Measurements from ENCODE around the gene NUDT16L1. TPM values are rescaled to one million over a fixed set of nuclear protein-coding genes. Genes with fewer than 3 reads are reported as not detected.
A peak's percentile ranks its signal among the peaks of the same experiment; 100 is the strongest.

The NUDT16L1 gene
- total RNA-seq, 2 donors from 2014 or later = 39.1 to 41.0 TPM

DNA sequence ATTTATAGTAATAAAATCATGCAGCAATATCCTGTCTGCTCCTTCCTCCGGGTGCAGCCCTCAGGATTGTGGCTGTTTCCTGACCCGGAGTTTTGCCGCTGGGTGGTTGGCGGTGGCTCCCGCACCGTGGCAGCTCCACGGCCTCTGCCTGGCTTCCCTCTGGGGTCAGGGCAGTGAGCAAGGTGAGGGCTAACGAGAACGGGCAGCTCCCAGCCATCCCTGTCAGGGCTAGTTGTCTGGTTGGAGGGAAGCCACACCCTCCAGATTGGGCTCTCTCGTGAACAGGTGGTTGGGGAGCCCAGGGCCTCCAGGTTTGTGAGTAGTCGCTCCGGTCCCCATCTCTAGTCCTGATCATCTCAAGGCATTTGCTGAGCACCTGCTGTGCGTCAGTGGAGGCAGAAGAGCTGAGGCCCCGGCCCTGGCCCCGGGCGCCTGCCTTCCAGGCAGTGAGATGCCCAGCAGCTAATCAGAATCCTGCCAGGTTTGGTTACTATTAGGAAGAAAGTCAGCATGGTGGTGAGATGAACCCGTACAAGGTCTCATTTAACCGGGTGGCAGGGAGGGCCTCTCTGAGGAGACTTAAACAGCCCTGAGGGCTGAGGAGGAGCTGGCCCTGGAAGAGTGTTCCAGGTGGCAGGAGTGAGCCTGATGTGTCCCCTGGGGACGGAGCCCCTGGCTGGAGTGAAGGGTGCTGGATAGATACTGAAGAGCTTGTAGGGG, 2.3 kb upstream of the NUDT16L1 start:
- DNase-seq (no peak), ATAC-seq (no peak)
- intact Hi-C loops (cut with DNase I) = no loop called here

DNA sequence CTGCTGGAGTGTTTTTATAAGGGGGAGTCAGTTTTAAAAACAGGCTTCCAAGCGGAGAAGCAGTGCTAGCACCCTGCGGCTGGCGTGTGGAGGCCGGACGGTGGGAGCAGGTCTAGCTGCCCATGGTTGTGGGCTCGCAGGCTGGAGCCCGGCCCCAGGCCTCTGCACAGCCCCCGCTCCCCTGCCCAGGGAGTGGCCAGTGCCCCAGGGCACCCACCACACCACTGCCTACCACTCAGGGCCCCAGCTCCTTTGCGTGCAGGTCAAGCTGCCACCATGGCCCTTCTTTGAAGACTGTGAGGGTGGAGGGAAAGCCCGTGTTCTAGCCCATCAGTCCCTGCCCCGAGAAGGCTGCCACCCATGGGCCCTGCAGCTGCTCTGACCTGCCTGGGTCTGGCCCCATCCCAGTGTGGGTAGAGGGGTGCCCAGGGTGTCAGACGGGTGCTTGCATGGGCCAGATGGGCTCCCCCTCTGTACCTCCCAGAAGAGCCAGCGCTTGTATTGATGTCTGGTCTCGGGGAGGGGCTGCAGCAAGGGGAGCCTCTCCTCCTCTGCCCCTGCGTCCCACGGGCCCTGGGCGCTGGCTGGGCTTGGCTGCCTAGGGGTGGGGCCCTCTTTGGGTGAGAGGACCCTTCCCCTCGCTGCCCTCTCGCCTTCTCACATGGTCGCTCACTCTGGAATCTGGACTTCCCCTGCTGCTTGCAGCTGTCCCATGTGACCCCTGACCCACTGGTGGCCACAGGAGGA, 1.5 kb upstream of the NUDT16L1 start:
- intact Hi-C loops (cut with DNase I) = no loop called here
- DNase-seq (no peak), ATAC-seq (no peak)

DNA sequence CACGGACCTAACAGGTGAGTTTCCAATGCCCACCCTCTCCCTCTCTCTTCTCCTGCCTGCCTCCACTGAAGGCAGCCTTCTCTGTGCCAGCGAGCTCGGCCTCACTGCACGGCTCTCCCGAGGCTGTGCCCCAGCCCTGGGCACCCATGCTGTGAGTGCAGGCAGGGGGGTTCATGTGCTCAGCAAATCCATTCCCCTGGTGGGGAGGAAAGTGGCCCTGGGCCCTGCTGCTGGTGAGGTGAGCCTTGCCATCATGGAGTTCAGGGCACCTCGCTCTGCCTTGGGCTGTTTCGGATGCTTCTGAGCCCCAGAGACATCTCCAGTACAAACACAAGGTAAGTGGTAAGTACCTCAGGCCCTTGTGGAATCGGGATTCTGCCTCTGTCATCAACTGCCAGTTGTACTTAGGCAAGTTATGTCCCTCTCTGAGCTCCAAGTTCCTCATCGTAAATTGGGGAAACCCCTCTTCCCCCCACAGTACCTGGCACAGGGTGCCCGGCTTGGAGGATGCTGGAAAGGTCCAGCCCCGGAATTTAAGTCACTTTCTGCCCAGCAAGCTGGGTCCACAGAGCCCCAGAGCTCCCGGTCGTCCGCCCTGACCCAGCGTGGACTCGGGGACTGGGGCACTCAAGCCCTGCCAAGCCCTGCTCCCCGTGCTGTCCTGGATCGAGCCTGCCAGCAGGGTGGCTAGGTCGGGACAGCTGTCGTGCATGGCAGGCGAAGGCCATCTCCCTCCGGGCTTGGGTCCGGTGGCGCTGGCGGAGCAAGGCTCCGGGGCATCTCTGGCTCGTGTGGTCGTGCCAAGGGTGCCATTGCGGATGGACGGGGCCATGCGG, 684 bp upstream of the NUDT16L1 start:
- ATAC-seq (peak; percentile 1 to 5), DNase-seq (no peak)
- intact Hi-C loops (cut with DNase I) = no loop called here

DNA sequence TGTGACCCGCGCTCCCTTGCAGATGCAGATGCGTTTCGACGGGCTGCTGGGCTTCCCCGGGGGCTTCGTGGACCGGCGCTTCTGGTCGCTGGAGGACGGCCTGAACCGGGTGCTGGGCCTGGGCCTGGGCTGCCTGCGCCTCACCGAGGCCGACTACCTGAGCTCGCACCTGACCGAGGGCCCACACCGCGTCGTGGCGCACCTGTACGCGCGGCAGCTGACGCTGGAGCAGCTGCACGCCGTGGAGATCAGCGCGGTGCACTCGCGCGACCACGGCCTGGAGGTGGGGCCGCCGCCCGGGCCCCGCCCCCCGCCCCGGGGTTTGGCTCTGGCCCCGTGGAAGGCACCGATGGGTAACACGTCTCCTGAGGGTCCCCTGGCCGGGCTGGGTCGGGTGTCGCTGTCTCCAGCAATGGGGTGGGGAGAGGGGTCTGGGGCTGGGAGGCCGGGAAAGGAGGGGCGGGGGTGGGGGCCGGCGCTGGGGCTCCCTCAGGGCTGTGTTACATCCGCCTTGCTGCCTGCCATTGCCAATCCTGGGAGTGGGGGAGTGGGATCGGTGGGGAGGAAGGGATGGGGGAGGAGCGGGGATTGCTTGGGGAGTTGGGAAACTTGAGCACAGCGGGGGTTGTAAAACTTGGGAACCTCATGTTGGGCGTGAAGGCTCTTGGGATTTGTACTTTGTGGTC, 737 bp downstream of the NUDT16L1 start:
- ATAC-seq = peak; percentile 46 to 60
- DNase-seq = peak; percentile 56
- intact Hi-C loops (cut with DNase I) = no loop called here

DNA sequence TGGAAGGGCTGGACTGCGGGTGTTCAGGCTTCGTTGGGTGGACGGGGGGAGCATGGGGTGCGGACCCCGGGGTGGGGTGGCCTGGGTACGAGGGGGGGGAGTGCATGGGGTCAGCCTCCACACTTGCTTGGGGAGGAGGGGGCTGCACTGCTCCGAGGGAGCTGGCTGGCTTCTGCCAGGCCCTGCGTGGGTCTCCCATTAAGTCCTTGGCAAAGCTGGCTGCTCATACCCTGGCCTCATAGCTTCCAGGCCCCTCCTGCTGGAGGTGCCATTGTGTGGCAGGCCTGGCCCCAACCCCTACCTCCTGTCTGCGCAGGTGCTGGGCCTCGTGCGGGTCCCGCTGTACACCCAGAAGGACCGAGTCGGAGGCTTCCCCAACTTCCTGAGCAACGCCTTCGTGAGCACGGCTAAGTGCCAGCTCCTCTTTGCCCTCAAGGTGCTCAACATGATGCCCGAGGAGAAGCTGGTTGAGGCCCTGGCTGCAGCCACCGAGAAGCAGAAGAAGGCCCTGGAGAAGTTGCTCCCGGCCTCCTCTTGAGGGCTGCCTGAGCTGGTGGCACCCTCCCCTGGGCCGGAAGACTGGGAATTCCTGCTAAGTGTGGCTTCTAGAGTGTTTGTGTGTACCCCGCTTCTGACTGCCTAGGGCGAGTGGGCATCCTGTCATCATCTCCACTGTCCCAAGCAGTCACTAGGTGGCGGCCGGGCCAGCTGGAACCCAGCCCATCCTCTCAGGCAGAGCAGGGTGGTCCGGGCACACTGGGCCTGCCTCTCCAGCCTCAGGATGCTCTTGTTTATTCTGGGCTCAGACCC, 1.5 kb downstream of the NUDT16L1 start:
- ATAC-seq = no peak
- intact Hi-C loops (cut with DNase I) = no loop called here
- peak; percentile 63 for DNase-seq

DNA sequence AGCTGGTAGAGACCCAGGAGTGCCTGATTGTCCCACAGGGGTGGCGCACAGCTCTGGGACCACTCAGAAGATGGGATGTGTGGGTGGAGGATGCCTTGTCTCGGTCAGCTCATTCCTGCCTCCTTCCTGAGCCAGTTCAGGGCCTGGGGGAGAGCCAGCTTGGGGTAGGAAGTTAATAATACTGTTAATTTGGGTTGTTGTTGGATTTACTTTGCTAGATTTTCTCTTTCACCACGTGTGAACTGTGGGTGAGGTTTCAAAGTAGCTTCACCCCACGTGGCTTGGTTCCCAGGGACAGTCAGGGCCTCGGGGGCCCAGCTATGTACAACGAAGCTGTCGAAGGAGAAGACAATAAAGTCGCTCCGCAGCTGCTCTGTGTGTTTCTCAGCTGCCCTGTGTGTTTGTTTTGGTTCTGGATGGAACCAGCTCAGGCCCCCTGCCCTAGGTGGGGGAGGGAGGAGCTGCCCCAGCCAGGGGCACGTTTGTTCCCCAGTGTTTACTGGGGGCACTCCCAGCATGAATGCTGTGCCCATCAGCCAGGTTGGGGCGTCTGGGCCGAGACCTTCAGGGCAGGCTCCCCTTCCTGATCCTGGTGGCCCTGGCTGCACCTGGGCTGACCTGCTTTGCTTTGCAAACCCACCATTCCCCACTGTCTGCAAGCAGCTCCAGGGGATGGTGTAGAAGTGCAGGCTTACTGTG, 2.3 kb downstream of the NUDT16L1 start:
- no peak for ATAC-seq
- intact Hi-C loops (cut with DNase I) = no loop called here
- DNase-seq = no peak

DNA sequence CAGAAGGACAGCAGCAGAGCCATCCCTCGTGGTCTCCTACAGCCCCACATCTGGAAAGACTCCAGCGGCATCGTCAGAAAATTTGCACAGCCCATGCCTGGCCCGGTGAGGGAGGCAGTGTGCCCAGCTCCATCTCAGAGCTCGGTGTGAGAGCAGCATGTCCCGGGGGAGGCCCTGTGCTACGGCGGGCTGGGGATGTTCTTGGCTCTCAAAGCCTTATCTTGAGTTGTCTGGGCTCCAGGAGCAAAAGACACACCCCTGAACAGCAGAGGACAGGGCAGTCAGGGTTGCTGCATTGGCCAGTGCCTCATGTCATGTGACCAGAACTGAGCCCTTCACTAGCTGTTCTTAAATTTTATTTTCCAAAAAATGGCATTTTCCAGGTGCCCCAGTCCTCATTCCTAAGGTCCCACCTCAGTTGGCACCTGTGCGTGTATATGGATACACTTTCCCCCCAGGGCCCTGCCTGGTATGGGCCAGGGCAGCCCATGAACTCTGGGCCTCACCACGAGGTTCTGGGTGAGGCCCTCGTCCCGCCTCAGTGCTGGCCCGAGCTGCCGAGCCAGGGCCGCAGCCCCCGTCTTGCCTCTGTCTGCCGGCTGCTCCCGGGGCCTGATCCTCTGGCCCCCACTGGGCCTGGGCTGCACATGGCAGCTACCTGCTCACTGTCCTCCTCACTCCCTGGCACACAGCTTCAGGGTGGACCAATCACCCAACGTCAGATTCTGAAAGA, 3.0 kb downstream of the NUDT16L1 start:
- intact Hi-C loops (cut with DNase I) = no loop called here
- no peak for ATAC-seq

DNA sequence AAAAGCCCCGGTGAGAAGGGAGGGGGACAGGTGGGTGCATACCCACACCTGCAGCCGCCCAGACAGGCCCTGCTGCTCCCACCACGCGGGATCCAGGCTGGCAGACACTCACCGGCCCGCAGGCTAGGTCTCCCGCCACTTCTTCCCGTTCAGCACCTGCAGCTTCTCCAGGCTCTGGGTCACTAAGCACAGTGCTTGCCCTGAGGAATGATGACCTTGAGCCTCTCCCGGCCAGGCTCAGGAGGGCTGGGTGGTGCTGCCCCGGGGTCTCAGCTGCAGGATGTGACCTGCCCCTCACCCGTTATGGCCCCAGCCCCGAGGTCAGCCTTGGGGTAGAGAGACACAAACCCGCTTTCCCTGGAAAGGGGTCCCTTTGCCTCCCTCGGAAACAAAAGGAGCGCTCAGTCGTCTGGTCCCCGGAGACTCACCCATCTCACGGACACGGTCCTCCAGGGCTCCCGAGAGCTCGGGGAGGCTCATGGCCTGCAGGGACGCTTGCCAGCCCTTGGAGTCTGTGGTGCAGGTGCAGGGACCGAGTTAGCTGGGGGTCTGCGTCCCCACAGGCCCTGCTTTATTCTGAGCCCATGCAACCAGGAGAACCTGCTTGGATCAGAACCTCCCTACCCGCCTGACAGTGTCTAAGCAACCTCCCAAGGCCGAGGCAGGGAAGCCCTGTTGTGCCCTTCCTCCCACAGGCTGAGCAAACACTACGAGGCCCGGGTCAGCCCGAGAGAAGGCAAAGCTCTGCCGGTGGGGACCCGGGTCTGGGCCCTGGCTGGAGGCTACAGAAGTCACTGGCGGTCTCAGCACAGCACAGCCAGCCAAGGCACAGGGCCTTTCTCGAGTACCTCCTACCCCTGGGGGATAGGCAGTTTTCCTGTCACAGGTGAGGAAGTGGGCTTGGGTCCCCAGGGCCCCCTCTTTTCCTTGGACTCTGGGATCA, 3.8 kb downstream of the NUDT16L1 start:
- ATAC-seq (no peak), DNase-seq (peak; percentile 21)
- intact Hi-C loops (cut with DNase I) = no loop called here

More for the DNA sequence above, 3.0 kb downstream of the NUDT16L1 start:
- peak; percentile 75 for DNase-seq

DNA sequence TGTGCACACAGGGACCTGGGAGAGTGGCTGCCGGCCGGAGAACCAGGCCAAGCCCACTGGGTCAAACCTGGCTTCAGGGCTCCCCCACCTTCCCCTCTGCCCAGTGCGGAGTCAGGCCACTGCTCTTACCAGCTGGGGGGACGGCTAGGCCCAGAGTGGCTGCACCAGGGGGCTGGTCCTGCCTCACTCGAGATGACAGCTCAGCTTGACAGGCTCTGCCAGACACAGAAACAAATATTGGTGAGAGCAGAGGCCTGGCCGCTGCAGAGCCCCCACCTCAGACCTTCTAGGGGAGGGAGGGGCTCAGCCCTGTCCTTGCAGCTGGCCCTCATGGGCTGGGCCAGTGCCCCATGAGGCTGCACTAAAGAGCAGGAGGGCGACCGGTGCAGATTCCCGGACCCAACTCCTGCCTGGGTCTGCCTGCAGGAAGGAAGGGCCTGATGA, 4.5 kb downstream of the NUDT16L1 start:
- intact Hi-C loops (cut with DNase I) = no loop called here
- DNase-seq (no peak), ATAC-seq (no peak)

DNA sequence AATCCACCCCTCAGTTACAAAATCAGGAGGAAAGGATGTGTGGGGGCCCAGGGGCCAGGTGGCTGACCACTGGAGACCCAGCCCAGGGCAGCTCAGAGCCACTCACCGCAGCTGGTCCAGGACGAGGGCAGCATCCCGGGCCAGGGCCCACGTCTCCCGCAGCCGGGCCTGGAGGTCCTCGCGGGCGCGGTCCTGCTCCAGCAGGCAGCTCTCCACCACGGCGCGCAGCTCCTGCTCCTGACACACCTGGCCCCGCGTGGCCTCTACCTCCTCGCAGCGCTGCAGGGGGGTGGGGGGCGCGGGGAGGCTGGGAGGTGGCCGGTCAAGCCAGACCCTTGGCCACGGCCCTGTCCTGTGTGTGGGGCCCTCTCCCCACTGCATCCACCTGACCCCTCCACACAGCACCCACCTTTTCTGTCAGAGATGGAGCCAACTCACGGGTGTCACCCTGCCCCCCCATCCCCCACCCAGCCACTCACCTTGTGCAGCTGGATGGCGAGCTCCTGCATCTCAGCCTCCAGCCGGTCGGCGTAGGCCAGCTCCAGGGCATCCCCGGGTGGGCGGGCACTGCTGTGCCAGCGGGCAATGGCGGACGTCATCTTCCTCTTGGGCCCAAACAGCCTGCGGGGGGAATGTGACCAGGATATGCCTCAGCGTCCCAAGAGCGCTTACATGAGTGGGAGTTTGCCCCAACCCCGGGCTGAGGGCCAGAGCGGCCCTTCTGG, 5.1 kb downstream of the NUDT16L1 start:
- DNase-seq = no peak
- intact Hi-C loops (cut with DNase I) = no loop called here

DNA sequence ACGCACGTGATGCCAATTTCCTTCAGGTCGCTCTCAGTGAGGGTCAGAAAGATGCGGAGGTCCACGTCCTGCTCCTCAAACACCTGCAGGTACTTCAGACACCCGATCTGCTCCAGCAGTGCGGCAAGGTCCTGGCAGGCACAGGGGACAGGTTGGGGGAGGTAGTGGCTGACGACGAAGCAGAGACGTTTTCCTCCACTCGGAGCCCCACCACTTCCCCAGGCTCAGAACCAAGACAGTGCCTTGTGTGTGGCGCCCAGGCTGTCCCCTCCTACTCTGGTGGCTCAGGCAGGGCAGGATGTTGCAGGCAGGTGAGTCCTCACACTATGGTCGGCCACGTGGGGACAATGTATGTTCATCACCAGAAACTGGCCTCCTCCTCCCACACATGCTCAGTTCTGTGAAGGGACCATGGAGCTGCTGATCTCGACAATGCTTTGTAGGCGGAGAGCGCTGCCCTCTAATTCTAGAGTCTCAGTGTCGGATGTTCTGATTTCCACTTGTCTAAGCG, 5.7 kb downstream of the NUDT16L1 start:
- intact Hi-C loops (cut with DNase I) = no loop called here
- DNase-seq (no peak), ATAC-seq (no peak)

More for the DNA sequence above, 5.1 kb downstream of the NUDT16L1 start:
- no peak for ATAC-seq

DNA sequence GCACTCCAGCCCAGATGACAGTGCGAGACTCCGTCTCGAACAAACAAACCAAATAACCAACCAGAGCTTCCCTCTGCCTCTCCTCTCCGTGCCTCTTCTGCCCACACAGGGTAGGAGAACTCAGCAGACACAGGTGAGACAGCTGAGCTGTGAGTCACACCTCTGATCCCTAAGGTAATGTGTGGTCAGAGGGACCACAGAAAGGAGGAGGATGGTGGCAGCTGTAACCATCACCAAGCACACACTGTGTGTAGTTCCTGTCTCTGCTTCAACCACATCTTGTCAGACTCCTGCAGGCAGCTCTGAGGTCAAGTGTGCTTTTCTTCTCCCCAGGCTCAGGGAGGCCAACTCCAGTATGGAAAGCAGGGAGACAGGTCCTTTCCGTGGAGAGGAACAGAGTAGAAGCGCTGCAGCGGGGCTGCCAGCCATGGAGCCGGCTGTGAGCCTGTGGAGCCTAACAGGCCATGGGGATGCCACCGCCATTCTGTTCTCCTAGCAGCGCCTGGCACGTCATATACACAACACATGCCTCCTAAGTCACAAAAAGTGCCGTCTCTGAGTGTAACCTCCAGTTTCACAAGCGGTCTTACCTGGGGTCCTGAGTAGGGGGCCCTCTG, 7.1 kb downstream of the NUDT16L1 start:
- intact Hi-C loops (cut with DNase I) = no loop called here
- ATAC-seq = no peak
- DNase-seq = no peak

DNA sequence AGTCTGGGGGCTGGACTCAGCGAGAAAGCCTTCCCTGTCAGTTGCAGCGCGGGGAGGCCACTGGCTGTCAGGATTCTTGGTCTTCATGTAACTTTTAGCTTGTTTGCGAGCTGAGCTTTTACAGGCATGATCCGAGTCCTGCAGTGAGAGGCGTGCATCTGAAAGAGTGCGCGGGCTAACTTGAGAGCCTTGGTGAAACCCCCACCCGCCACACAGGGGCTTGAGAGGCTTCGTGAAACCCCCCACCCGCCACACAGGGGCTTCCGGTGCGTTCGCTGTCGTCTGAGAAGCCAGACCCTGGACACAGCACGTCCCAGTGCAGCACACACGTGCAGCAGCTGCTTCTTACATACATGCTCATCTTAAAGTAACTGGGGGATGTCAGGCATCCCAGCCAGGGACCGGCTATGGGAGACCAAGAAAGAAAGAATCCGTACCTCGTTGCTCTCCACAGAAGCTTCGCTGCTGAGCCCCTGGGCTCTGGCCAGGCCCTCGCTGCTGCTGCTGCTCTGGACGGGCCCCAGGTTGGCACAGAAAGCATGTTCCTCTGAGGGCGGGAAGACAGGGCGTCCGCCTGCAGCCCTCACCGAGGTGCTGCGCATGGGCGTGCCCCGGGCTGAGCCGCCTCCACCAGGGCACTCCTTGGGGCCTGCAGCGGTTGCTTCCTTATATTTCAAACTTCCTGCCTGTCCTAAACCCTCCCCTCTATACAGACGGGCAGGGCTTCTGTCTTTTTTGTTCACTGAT, 7.8 kb downstream of the NUDT16L1 start:
- intact Hi-C loops (cut with DNase I) = no loop called here
- ATAC-seq (peak; percentile 4 to 42), DNase-seq (no peak)

DNA sequence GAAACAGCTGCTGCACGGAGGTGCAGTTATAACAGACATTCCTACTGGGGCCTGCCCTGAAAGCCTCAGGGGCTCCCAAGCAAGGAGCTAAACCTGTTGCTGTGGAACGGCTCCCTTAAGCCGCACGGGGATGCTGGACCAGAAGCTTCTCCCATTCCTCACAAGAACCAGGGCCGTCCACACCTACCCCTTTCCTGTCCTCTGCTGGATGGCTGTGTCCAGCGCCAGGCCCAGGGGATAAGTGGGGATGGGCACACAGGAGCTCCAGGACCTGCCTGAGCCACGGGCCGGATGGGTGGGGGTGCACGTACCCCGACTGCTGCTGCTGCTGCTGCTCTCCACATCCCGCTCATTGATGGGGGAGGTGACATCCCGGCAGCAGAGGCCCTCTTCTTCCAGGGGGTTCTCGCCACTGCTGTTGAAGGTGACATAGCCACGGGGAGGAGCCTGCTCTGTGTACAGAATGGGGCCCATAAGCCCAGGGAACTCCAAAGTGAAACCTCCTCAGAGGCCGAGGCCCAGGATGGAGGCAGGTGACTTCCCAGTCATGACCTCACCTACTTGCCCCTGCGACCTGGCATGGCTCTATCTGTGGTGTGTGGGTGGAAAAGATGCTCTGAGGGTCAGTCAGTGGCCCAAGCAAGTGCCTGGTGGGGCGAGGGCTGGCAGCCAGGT, 8.6 kb downstream of the NUDT16L1 start:
- DNase-seq = no peak
- ATAC-seq = no peak
- intact Hi-C loops (cut with DNase I) = no loop called here
